Adrenal gland (tissue), 5 donors: ENCODE measurements around the gene LRIG1.

Source experiments
- CTCF ChIP-seq, 6 experiments: fragments of 450-650 bp in 4 of 6; fragments of 200-600 bp in 2 of 6; sonication (generic) in 1 of 6; IDR thresholded peaks; 1 replicate in 5 of 6; 2 replicates in 1 of 6; pipeline versions ENCODE4 v1.5.1 to v1.8.0; 2016 to 2021; ENCODE audit warnings: antibody characterized with exemption in 6 of 6, mild to moderate bottlenecking in 2 of 6, moderate library complexity in 1 of 6
- POLR2A ChIP-seq, 2 donors: fragments of 450-650 bp; IDR thresholded peaks; one replicate each; pipeline ENCODE4 v1.6.1; 2017; ENCODE audit warnings: antibody characterized with exemption in 2 of 2, mild to moderate bottlenecking in 2 of 2, moderate library complexity in 1 of 2
- donor health status: DM: no; HTN: no; CAD: no.

- TF ChIP-seq CTCF (IDR thresholded peaks at IDR 0.05) (no peak), POLR2A (IDR thresholded peaks at IDR 0.05) (no peak)
Observed at GRCh38 chr3:66441692-66442091, 59.1 kb downstream of the LRIG1 start.
